Glomerular visceral epithelial cell (primary cell): ENCODE measurements around the gene SLC16A11.

Source experiments
- DNase-seq: peaks from one replicate; pipeline ENCODE4 v3.0.0-alpha.2; 2016; ENCODE audit errors: extremely low spot score

SLC16A11 gene

DNA sequence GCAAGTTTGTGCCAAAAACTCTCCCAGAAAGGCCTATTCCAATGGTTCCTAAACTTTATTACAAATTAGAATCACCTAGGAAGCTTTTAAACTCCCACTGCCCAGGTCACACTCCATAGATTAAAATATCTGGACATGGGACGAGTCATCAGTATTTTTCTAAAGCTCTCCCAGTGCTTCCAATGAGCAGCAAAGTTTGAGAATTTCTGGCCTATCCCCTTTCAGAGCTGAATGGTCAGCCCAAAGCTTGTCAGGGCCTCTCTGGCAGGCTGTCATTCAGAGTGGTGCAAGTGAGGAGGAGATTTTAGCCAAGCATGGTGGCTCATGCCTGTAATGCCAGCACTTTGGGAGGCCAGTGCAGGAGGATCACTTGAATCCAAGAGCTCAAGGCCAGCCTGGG lies 18.6 kb downstream of the SLC16A11 start:
- DNase-seq, result peak; percentile 33

DNA sequence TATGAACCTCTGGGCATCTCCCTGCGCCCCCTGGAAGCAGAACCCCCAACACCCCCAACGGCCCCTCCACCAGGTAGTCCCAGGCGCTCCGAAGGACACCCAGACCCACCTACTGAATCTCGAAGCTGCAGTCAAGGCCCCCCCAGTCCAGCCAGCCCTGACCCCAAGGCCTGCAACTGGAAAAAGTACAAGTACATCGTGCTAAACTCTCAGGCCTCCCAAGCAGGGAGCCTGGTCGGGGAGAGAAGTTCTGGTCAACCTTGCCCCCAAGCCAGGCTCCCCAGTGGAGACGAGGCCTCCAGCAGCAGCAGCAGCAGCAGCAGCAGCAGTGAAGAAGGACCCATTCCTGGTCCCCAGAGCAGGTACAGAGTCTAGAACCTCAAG lies 19.5 kb downstream of the SLC16A11 start:
- no peak for DNase-seq

GRCh38 chr17:7023576-7024401 lies 20.1 kb downstream of the SLC16A11 start:
- peak; percentile 52 for DNase-seq

DNA sequence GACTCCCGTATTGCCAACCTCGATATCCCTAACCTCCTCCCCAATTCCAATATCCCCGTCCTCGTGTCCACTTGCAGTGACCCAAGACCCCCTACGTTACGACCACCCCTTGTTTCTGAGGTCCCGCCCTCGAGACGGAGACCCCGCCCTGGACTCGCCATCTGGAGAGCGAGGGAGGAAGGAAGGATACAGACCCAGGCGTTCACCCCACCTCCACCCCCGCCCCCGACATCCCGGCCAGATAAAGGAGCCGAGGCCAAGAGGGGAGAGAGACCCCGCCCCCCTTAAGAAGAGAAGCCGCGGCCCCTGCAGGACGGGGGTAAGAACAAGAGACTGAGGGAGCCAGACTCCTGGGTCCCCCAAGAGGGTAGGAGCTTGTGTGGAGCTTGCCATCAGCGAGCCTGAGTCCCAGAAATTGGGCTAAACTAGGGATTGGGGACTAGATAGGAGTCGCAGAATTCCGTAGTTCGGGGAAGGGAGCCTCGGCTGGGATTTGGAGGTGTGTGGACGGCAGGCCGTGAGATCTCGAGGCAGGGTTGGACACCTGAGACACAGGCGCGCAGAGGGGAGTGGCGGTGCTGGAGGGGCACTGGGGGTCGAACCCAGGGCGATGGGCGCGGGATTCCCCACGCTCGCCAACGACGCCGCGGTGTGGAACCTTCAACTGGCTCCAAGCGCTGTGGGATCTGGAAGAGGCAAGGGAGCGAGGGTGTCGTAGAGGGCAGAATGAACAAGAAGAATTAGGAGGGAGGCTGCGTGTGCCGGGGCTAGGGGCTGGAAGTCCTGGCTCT lies 20.9 kb downstream of the SLC16A11 start, which contains the start of gene BCL6B:
Gene BCL6B (plus strand): TSS at position 270 of the 791 bp plus-strand sequence. CDS start 622 bp downstream, outside the sequence.
- no peak for DNase-seq

DNA sequence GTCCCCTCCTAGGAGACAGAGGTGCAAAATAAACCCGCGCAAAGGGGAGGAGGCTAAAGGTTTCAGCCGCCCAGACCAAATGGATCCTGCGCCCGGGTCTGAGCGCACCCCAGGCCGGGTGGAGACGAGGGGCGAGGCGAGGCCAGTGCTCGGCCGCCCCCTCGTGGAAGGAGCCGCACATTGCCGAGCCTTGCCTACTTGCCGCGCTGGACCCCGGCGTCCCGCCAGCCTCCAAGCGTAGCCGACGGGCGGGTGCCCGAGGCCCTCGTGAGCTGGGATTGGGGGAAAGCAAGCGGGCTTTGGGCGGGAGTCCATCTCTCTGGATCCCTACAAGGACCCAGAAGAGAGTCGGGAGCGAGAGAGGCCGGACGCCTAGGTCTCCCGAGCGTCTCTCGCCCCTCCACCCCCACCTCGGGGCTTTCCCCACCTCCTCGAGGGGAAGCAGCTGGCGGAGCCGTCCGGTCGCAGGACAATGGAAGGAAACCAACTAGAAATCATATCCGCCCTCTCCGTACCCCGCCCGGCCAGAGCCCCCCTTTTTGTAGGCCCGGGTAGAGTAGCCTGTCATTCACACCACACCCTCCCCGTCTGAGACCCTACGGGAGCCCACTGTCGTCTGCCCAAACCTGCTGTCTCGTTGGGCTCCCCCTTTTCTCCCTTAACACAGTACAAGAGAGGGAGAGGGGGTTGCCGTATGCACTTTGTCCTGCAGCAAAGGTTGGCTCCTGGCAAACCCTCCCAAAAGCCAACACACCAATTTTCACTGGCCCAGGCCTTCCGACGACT lies 21.7 kb downstream of the SLC16A11 start:
- peak; percentile 68 for DNase-seq

- DNase-seq, result no peak
Observed at GRCh38 chr17:7020894-7021664, 22.8 kb downstream of the SLC16A11 start.

DNA sequence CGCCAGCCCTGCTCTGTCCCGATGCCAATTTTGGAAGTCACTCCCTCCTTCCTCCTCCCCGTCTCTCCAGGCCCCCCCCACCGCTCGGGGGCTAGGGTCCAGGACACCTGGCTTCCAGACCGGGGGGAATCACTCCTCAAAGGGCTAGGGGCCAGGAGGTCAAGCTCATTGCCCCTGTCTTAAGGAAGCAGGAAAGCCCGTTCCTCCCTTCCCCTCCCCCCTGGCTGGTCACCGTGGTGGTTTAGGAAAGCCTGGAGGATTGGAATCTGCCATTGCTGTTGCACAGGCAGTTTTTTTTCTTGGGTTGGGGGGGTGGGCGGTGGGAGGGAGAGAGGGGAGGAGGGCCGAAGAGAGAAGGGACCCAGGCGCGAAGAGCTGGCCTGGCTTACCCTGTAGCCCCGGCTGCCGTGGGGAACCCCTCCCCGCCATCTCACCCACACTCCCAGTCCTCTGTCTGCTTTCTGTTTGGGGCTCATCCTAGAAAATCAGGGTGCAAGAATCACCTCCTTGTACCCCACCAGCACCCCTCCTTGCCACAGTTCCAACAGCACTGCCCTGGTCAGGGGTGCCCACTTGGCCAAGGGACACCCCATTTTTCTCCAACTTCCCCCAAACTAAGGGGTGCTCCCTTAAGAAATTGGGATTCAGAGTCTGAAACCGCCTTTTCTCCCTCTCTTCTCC lies 23.9 kb downstream of the SLC16A11 start:
- DNase-seq, result peak; percentile 35

DNA sequence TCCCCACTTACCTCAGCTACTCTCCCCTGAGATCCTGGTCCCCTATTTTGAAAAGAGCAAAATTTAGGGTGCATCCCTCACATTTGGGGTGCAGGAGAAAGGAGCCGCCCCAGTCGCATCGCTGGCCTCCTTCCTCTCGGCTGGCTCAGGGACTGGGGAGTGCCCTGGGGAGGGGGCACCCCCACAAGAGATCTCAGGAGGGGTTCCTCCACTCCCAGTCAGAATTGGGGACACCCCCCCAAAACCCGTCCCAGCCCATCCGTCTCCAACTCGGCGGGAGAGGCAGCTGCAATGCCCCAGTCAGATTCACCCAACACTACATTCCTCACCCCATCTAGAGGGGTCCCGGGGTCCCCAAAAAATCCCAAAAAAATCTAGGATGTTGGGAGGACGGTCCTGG lies 24.5 kb downstream of the SLC16A11 start:
- DNase-seq, result no peak

- no peak for DNase-seq
Observed at GRCh38 chr17:7018331-7018964, 25.4 kb downstream of the SLC16A11 start.

- DNase-seq, result no peak
Observed at GRCh38 chr17:7017827-7018200, 26.1 kb downstream of the SLC16A11 start.

GRCh38 chr17:7016886-7017826 lies 26.7 kb downstream of the SLC16A11 start:
- no peak for DNase-seq

GRCh38 chr17:7016418-7016817 lies 27.5 kb downstream of the SLC16A11 start:
- no peak for DNase-seq

GRCh38 chr17:7014995-7015958 lies 28.6 kb downstream of the SLC16A11 start:
- DNase-seq, result peak; percentile 77

GRCh38 chr17:7014261-7014994 lies 29.5 kb downstream of the SLC16A11 start:
- DNase-seq, result peak; percentile 99

DNA sequence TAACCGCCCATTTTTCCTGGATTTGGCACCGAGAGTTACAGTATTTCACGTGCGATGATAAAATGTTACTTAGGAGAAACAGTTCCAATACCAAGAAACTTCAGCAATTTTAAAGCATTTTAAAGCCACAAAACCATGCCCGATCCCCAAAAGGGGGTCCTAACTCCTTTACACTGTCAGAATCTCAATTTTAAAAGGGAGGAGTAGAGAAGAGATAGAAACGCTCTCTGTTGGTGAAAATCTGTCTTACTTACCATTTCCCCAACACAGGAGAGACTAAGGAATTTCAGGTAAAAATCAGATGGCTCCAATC lies 32.0 kb downstream of the SLC16A11 start:
- DNase-seq, result no peak

DNA sequence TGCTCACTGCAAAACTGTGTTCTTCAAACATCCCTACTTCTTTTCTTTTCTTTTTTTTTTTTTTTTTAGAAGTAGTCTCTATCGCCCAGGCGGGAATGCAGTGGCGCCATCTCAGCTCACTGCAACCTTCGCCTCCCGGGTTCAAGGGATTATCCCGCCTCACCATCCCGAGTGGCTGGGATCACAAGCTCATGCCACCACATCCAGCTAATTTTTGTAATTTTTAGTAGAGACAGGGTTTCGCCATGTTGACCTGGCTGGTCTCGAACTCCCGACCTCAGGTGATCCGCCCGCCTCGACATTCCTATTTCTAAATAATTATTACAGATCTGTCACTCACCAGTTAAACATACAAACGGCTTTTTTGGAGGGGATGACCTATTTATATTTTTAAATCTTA lies 32.5 kb downstream of the SLC16A11 start:
- no peak for DNase-seq

DNA sequence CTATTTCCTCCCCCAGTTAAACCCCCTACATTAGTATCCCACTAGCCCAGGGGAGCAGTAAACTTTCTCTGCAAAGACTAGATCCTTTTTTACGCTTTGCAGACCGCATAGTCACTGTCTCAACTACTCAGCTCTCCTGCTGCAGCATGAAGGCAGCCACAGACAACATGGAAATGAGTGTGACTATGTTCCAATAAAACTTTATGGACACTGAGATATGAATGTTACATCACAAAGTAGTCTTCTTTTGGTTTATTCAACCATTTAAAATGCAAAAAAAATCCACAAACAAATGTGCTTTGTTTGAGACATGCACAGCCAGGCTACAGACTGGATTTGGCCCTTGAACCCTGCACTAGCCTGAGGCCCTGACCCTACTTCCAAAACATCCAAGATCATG lies 33.4 kb downstream of the SLC16A11 start:
- DNase-seq, result no peak
